T-helper 1 cell treated with Interleukin-12 subunit alpha and Interleukin-12 subunit beta and Interleukin-4 antibody, amounts not matched to agents 30 μg/mL and 1 μg/mL, for 36 hours (primary cell): ENCODE measurements around the gene CCDC142.
A peak's percentile ranks its signal among the peaks of the same experiment; 100 is the strongest.

Experiments used
- H3K27ac Mint-ChIP-seq: one replicate; pipeline ENCODE4 v1.8.0; 2021; ENCODE audit warnings: mild to moderate bottlenecking, mixed read lengths
- H3K27me3 Mint-ChIP-seq: one replicate; pipeline ENCODE4 v1.8.0; 2021; ENCODE audit warnings: low read depth, mixed read lengths
- H3K36me3 Mint-ChIP-seq: one replicate; pipeline ENCODE4 v1.8.0; 2021; ENCODE audit warnings: low read depth, mixed read lengths
- H3K4me1 Mint-ChIP-seq: one replicate; pipeline ENCODE4 v1.8.0; 2021; ENCODE audit warnings: low read depth, mixed read lengths
- H3K4me3 Mint-ChIP-seq: one replicate; pipeline ENCODE4 v1.8.0; 2021; ENCODE audit warnings: mild to moderate bottlenecking, moderate library complexity, mixed read lengths
- H3K9me3 Mint-ChIP-seq: one replicate; pipeline ENCODE4 v1.8.0; 2021; ENCODE audit warnings: mixed read lengths

CCDC142 gene

GRCh38 chr2:74505448-74506246 is 22.8 kb upstream of the CCDC142 start:
- Mint-ChIP-seq H3K36me3 (peaks cover 29% of the 10 kb centered on the region), H3K4me1 (peaks cover 50% of the 10 kb centered on the region), H3K9me3 (no peaks in the 10 kb centered on the region), H3K27ac (no peak overlapping the region), H3K4me3 (peak overlapping the region; percentile 69), H3K27me3 (peaks cover 45% of the 10 kb centered on the region)

DNA sequence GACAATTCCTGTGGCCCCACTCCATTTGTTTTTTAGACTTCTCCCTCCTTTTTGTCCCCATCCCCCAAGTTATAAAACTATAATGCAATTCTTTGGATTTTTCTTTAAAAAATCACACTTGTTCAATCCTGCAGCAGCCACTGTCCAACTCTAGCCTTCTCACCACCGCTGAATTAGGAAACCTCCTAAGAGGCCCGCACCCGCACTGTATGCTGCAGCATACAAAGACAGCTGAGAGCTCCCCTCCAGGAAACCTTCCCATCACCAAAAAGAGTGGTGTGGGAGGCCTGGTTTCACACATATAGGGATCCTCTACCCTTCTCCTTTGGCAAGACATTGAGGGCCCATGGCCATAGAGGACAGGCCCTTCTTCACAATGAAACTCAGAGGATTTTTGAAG is 21.8 kb upstream of the CCDC142 start:
- Mint-ChIP-seq H3K27ac (peak overlapping the region; percentile 50), H3K27me3 (peaks cover 47% of the 10 kb centered on the region), H3K4me1 (peaks cover 46% of the 10 kb centered on the region), H3K4me3 (peak overlapping the region; percentile 69), H3K9me3 (no peaks in the 10 kb centered on the region), H3K36me3 (peaks cover 33% of the 10 kb centered on the region)

- Mint-ChIP-seq H3K4me1 (peaks cover 49% of the 10 kb centered on the region), H3K27me3 (peaks cover 51% of the 10 kb centered on the region), H3K4me3 (peak overlapping the region; percentile 80), H3K36me3 (peaks cover 33% of the 10 kb centered on the region), H3K27ac (peak overlapping the region; percentile 50), H3K9me3 (no peaks in the 10 kb centered on the region)
Measured at GRCh38 chr2:74503506-74504475, 21.0 kb upstream of the CCDC142 start.

DNA sequence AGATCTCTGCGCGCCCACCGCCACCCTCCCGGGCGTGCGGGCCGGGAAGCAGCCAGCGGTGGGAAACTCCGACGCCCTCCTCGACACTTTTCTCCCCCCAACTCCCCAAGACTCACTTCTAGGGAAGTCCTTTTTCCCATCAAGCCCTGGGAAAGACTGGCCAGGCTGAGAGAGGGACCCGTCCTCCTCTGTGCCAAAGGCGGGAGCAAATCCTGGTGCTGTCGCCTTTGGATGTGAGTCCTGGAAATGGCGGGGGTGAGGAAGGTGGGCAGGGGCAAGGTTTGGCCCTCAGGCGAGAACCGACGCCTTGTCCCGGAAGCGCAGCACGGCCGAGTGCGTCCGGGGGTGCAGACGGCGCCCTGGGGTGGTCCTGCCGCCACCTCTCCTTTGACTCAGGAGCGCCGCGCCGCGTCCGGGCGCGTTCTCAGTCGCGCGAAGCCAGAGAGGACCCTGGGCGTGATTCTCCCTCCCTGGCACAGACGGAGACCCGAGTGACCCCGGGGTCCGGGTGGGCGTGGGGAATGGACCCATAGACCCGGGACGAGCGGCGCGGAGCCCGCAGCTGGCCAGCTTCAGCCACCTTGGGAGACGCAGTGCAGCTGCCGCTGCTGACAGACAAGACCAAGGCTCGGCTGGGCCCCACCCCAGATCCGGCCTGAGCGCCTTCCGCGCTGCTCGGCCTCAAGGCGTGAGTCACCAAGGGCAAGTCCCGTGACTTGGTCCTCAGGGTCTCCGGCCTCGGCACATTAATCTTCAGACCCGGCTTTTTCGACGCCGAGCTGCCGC is 20.1 kb upstream of the CCDC142 start:
- H3K4me3 Mint-ChIP-seq = peak overlapping the region; percentile 80
- H3K27me3 Mint-ChIP-seq = peaks cover 60% of the 10 kb centered on the region
- H3K9me3 Mint-ChIP-seq = no peaks in the 10 kb centered on the region
- H3K27ac Mint-ChIP-seq = peak overlapping the region; percentile 31
- H3K36me3 Mint-ChIP-seq = peaks cover 31% of the 10 kb centered on the region
- H3K4me1 Mint-ChIP-seq = peaks cover 46% of the 10 kb centered on the region

DNA sequence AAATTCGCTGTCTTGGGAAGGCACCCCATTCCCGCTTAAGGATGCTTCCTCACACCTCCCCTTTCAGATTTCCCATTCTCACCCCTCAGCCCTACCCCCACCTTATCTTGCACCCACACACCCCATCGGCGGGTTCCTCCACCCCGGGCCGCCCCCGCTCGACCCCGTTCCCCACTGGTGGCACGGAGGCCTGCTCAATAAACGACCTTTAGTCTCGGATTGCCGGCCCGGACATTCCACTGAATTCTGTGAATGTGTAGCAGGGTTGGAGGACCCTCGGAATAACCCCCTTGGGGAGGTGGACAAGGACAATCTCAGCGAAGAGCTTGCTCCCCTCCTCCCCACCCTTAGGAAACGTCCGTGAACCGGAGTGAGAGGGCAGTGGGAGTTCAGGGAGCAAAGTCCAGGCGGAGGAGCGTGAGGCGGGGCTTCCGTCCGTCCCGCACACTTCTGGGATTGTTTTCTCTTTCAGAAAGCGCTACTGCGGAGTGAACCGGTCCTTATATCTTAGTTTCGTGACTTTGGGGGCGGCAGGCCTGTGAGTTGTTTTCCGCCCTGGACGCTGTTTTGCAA is 19.4 kb upstream of the CCDC142 start:
- Mint-ChIP-seq H3K4me1 (peaks cover 41% of the 10 kb centered on the region), H3K27ac (peak overlapping the region; percentile 31), H3K9me3 (no peaks in the 10 kb centered on the region), H3K36me3 (peaks cover 27% of the 10 kb centered on the region), H3K27me3 (peaks cover 62% of the 10 kb centered on the region), H3K4me3 (peak overlapping the region; percentile 80)

- Mint-ChIP-seq H3K27me3 (peaks cover 62% of the 10 kb centered on the region), H3K9me3 (no peaks in the 10 kb centered on the region), H3K4me1 (peaks cover 36% of the 10 kb centered on the region), H3K36me3 (peaks cover 23% of the 10 kb centered on the region), H3K27ac (no peak overlapping the region), H3K4me3 (peak overlapping the region; percentile 48)
Measured at GRCh38 chr2:74501335-74502071, 18.7 kb upstream of the CCDC142 start.

- H3K36me3 Mint-ChIP-seq = peaks cover 24% of the 10 kb centered on the region
- H3K4me1 Mint-ChIP-seq = peaks cover 31% of the 10 kb centered on the region
- H3K27me3 Mint-ChIP-seq = peaks cover 62% of the 10 kb centered on the region
- H3K27ac Mint-ChIP-seq = no peak overlapping the region
- no peaks in the 10 kb centered on the region for H3K9me3 Mint-ChIP-seq
- H3K4me3 Mint-ChIP-seq = no peak overlapping the region
Measured at GRCh38 chr2:74500578-74500946, 17.8 kb upstream of the CCDC142 start.

DNA sequence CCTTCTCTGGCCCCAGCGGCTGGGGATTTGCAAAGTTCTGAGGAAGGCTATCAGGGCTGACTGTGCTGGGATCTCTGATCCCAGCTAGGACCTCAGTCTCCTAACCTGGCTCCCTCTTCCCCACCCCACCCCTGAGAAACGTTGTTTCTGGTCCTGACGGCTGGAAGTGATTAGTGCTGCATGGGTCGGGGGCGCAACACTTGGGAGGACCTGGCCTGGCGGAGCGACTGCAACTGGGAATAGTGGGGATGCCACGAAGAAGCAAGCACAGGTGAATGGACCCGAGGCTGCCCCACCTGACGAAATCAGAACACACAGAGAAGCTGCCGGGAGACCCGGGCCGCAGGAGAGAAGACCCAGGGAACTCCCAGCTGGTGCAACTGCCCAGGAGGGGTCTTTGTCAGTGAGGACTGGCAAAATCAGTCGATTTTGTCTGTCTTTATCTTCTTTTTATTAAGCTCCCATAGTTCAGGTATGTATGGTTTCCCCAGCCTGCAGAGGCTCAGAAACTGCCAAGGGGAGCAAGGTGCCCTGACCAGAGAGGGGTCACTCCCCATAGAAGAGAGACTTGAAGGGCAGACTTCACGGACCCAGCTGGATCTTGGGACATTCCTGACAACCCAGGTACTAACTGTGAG is 17.3 kb upstream of the CCDC142 start:
- Mint-ChIP-seq H3K27me3 (peaks cover 62% of the 10 kb centered on the region), H3K4me3 (peak overlapping the region; percentile 25), H3K27ac (no peak overlapping the region), H3K9me3 (no peaks in the 10 kb centered on the region), H3K36me3 (peaks cover 20% of the 10 kb centered on the region), H3K4me1 (peaks cover 26% of the 10 kb centered on the region)

DNA sequence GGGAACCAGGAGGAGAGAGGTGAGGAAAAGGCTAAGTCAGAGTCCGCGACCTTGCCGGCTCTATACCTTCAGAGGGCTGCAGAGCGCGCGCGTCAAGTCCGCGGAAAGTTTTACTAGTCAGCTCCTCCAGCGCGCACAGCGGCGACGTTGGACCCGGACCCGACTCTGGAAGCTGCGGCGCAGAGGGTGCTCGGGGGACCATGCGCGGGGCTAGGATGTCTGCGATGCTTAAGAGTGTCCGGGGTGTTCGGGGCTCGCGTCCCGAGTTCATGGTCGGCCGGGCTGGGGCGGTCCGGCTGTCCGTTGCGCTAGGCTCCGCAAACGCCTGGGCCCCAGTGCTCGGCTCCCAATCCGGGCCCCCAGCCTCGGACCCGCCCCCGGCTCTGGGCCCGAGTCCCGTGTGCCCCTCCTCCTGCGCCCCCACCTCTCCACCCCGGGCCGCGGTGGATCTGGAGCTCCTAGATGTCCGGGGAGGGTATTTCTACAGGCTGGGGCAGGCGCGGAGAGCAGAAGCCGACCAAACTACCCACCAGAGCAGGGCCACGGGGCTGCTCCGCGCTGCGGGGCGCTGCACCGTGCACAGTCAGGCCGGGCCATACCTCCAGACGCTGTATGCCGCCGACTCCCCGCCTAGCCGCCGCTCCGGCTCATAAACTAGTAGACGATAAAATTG is 16.6 kb upstream of the CCDC142 start, which contains the start of gene LBX2:
Gene LBX2 (minus strand): TSS at position 337 of the 673 bp plus-strand sequence. CDS start 66 bp downstream, at position 271.
- H3K27me3 Mint-ChIP-seq = peaks cover 59% of the 10 kb centered on the region
- H3K4me1 Mint-ChIP-seq = peaks cover 19% of the 10 kb centered on the region
- peaks cover 15% of the 10 kb centered on the region for H3K36me3 Mint-ChIP-seq
- H3K27ac Mint-ChIP-seq = peak within 1 kb of the TSS; percentile 80
- no peaks in the 10 kb centered on the region for H3K9me3 Mint-ChIP-seq
- peak within 1 kb of the TSS; percentile 87 for H3K4me3 Mint-ChIP-seq

GRCh38 chr2:74498500-74499266 is 15.9 kb upstream of the CCDC142 start:
- peaks cover 19% of the 10 kb centered on the region for H3K4me1 Mint-ChIP-seq
- H3K4me3 Mint-ChIP-seq = peak overlapping the region; percentile 87
- peak overlapping the region; percentile 80 for H3K27ac Mint-ChIP-seq
- H3K9me3 Mint-ChIP-seq = no peaks in the 10 kb centered on the region
- H3K27me3 Mint-ChIP-seq = peaks cover 58% of the 10 kb centered on the region
- peaks cover 20% of the 10 kb centered on the region for H3K36me3 Mint-ChIP-seq

GRCh38 chr2:74497777-74498499 is 15.1 kb upstream of the CCDC142 start:
- Mint-ChIP-seq H3K4me3 (peak overlapping the region; percentile 87), H3K9me3 (no peaks in the 10 kb centered on the region), H3K4me1 (peaks cover 19% of the 10 kb centered on the region), H3K27ac (peak overlapping the region; percentile 79), H3K27me3 (peaks cover 52% of the 10 kb centered on the region), H3K36me3 (peaks cover 27% of the 10 kb centered on the region)
